HG02970 (cell line): ENCODE results near the gene OXER1.

Experiments used
- ATAC-seq: cut with Tn5 transposase; IDR thresholded peaks from one replicate; pipeline ENCODE4 v1.9.1; 2021; ENCODE audit warnings: mild to moderate bottlenecking, moderate library complexity, moderate number of reproducible peaks; ENCODE audit not compliant: unreplicated experiment, low FRiP score

OXER1 gene

DNA sequence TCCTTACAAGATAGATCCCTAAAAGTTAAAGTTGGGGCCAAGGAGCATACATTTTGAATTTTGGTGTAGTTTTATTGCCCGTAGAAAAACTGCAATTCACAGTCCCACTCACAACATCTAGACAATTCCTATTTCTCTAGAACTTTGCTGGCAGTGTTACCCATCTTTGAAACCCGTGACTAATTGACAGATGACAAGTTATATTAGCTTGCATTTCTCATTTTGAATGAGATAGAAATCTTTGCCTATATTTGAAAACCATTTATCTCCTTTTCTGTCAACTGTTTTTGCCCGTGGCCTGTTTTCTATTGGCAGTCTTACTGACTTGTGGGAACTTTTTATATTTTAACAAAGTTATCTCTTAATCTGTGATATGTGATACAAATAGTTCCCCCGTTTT is 50.0 kb downstream of the OXER1 start:
- no peak for ATAC-seq

GRCh38 chr2:42712934-42713333 is 51.0 kb downstream of the OXER1 start:
- no peak for ATAC-seq
